H9 (cell line): ENCODE results near the gene DCUN1D4. TPM values are rescaled to one million over a fixed set of nuclear protein-coding genes. Genes with fewer than 3 reads are reported as not detected.

Source experiments
- DNase-seq: peaks from one replicate; pipeline ENCODE4 v3.0.0-alpha.2; 2017
- H2AFZ ChIP-seq: one replicate; pipeline ENCODE4 v1.6.1; 2013; ENCODE audit warnings: mild to moderate bottlenecking, low read length, control low read depth, moderate library complexity
- H2AK5ac ChIP-seq: 2 replicates; pipeline ENCODE4 v1.6.1; 2013; ENCODE audit warnings: low read length, control low read depth, mixed read lengths; ENCODE audit not compliant: insufficient read length
- H2BK120ac ChIP-seq: one replicate; pipeline ENCODE4 v1.6.1; 2013; ENCODE audit warnings: low read depth, mild to moderate bottlenecking, low read length, control low read depth, inconsistent platforms; ENCODE audit not compliant: poor library complexity, severe bottlenecking
- H2BK12ac ChIP-seq: 2 replicates; pipeline ENCODE4 v1.6.1; 2013; ENCODE audit warnings: low read length, control low read depth, mixed read lengths, low read depth; ENCODE audit not compliant: insufficient read length
- H2BK15ac ChIP-seq: 2 replicates; pipeline ENCODE4 v1.6.1; 2013; ENCODE audit warnings: low read depth, low read length, control low read depth
- H2BK20ac ChIP-seq: one replicate; pipeline ENCODE4 v1.6.1; 2013; ENCODE audit warnings: low read depth, mild to moderate bottlenecking, low read length, control low read depth, inconsistent platforms; ENCODE audit not compliant: poor library complexity, severe bottlenecking
- H2BK5ac ChIP-seq: 2 replicates; pipeline ENCODE4 v1.6.1; 2013; ENCODE audit warnings: low read length, control low read depth, mixed read lengths; ENCODE audit not compliant: insufficient read length
- H3K14ac ChIP-seq: 2 replicates; pipeline ENCODE4 v1.6.1; 2013; ENCODE audit warnings: low read length, control low read depth; ENCODE audit not compliant: insufficient read depth
- H3K18ac ChIP-seq: 2 replicates; pipeline ENCODE4 v1.6.1; 2013; ENCODE audit warnings: low read depth, mild to moderate bottlenecking, mixed read lengths, low read length, control low read depth; ENCODE audit not compliant: insufficient read length
- H3K23ac ChIP-seq: 2 replicates; pipeline ENCODE4 v1.6.1; 2013; ENCODE audit warnings: low read length, control low read depth, mixed read lengths, low read depth; ENCODE audit not compliant: insufficient read length
- H3K23me2 ChIP-seq: 2 replicates; pipeline ENCODE4 v1.6.1; 2013; ENCODE audit warnings: low read depth, mild to moderate bottlenecking, mixed read lengths, low read length, control low read depth; ENCODE audit not compliant: insufficient read length, poor library complexity, severe bottlenecking
- H3K27ac ChIP-seq: 2 replicates; pipeline ENCODE4 v1.5.1; 2013; ENCODE audit warnings: low read length, control low read depth, mixed read lengths, low read depth; ENCODE audit not compliant: insufficient read length
- H3K27me3 ChIP-seq: 2 replicates; pipeline ENCODE4 v1.6.1; 2013; ENCODE audit warnings: low read length, control low read depth, inconsistent platforms; ENCODE audit not compliant: insufficient read depth
- H3K4ac ChIP-seq: 2 replicates; pipeline ENCODE4 v1.6.1; 2013; ENCODE audit warnings: low read depth, mild to moderate bottlenecking, control low read depth, inconsistent platforms, low read length, moderate library complexity
- H3K4me1 ChIP-seq: 2 replicates; pipeline ENCODE4 v1.6.1; 2013; ENCODE audit warnings: low read length, control low read depth, inconsistent platforms; ENCODE audit not compliant: insufficient read depth
- H3K4me2 ChIP-seq: 2 replicates; pipeline ENCODE4 v1.6.1; 2013; ENCODE audit warnings: low read length, control low read depth, mixed read lengths; ENCODE audit not compliant: insufficient read length, insufficient read depth
- H3K56ac ChIP-seq: 2 replicates; pipeline ENCODE4 v1.6.1; 2013; ENCODE audit warnings: low read depth, mild to moderate bottlenecking, mixed read lengths, low read length, control low read depth; ENCODE audit not compliant: insufficient read length
- H3K79me1 ChIP-seq: 2 replicates; pipeline ENCODE4 v1.6.1; 2013; ENCODE audit warnings: low read depth, mild to moderate bottlenecking, moderate library complexity, low read length, control low read depth, inconsistent platforms; ENCODE audit not compliant: insufficient read depth, poor library complexity, severe bottlenecking
- H3K79me2 ChIP-seq: 2 replicates; pipeline ENCODE4 v1.6.1; 2013; ENCODE audit warnings: low read length, control low read depth, inconsistent platforms; ENCODE audit not compliant: insufficient read depth
- H3K9ac ChIP-seq: 2 replicates; pipeline ENCODE4 v1.6.1; 2013; ENCODE audit warnings: low read length, control low read depth, mixed read lengths; ENCODE audit not compliant: insufficient read length; ENCODE audit errors: extremely low read depth
- H3K9me3 ChIP-seq: one replicate; pipeline ENCODE4 v1.6.1; 2013; ENCODE audit warnings: low read depth, low read length, inconsistent platforms; ENCODE audit not compliant: control insufficient read depth
- H3T11ph ChIP-seq: one replicate; pipeline ENCODE4 v1.6.1; 2013; ENCODE audit warnings: mild to moderate bottlenecking, low read length, control low read depth, inconsistent platforms
- H4K20me1 ChIP-seq: one replicate; pipeline ENCODE4 v1.6.1; 2013; ENCODE audit not compliant: control insufficient read depth, insufficient read length, insufficient read depth
- H4K5ac ChIP-seq: 2 replicates; pipeline ENCODE4 v1.6.1; 2013; ENCODE audit warnings: low read depth, mild to moderate bottlenecking, mixed read lengths, low read length, control low read depth; ENCODE audit not compliant: insufficient read length
- H4K8ac ChIP-seq: replicated peaks from 2 replicates; pipeline ENCODE4 v1.6.1; 2013; ENCODE audit warnings: low read length, control low read depth, mixed read lengths, low read depth; ENCODE audit not compliant: insufficient read length
- H4K91ac ChIP-seq: 2 replicates; pipeline ENCODE4 v1.6.1; 2013; ENCODE audit warnings: low read depth, mild to moderate bottlenecking, moderate library complexity, mixed read lengths, low read length, control low read depth; ENCODE audit not compliant: insufficient read length
- H3K27ac Mint-ChIP-seq, 3 experiments: 2 replicates in 2 of 3; 3 replicates in 1 of 3; pipeline ENCODE4 v1.8.0; 2020 to 2021; ENCODE audit warnings: mixed read lengths in 3 of 3, mild to moderate bottlenecking in 1 of 3, moderate library complexity in 1 of 3
- H3K27me3 Mint-ChIP-seq: 2 replicates; pipeline ENCODE4 v1.8.0; 2021; ENCODE audit warnings: low read depth, mild to moderate bottlenecking, moderate library complexity, mixed read lengths
- H3K36me3 Mint-ChIP-seq, 3 experiments: 2 replicates in 2 of 3; 3 replicates in 1 of 3; pipeline ENCODE4 v1.8.0; 2020 to 2021; ENCODE audit warnings: low read depth in 3 of 3, mixed read lengths in 3 of 3; ENCODE audit not compliant: insufficient read depth in 1 of 3
- H3K4me1 Mint-ChIP-seq, 2 experiments: 2 replicates each; pipeline ENCODE4 v1.8.0; 2020; ENCODE audit warnings: mixed read lengths in 2 of 2
- H3K4me3 Mint-ChIP-seq, 2 experiments: 2 replicates in 1 of 2; 3 replicates in 1 of 2; pipeline ENCODE4 v1.8.0; 2020 to 2021; ENCODE audit warnings: mild to moderate bottlenecking in 2 of 2, mixed read lengths in 2 of 2, moderate library complexity in 1 of 2
- H3K9me3 Mint-ChIP-seq, 2 experiments: 2 replicates in 1 of 2; 3 replicates in 1 of 2; pipeline ENCODE4 v1.8.0; 2020; ENCODE audit warnings: mild to moderate bottlenecking in 2 of 2, mixed read lengths in 2 of 2, moderate library complexity in 1 of 2
- CTCF ChIP-seq: fragments of 200-600 bp; sonication (generic); conservative IDR thresholded peaks from 3 replicates; pipeline ENCODE4 v1.8.0; 2021; ENCODE audit warnings: antibody characterized with exemption, mild to moderate bottlenecking
- WGBS: extraction: QIAGEN DNeasy Blood & Tissue Kit; methylation state at CpG from one replicate; pipeline ENCODE4 v1.1.7; 2013; ENCODE audit warnings: missing lambda C conversion rate, low lambda C conversion rate, mixed read lengths; ENCODE audit not compliant: insufficient read length; ENCODE audit errors: extremely low coverage; 5-methylcytosine and 5-hydroxymethylcytosine counted together
- total RNA-seq: library from RNA; stranded (reverse); gene quantifications from 2 replicates; pipeline ENCODE4 v1.2.1, GENCODE V29; 2021

DCUN1D4 gene
- total RNA-seq, 1 experiment from 2014 or later: 46.7 TPM

- Mint-ChIP-seq H3K27me3 (no peaks in the 10 kb centered on the region), H3K9me3 (no peaks in the 10 kb centered on the region; a peak in 1 of 5 replicates), H3K4me1 (peaks cover 6 to 8% of the 10 kb centered on the region in 2 experiments; a peak in 2 of 4 replicates), H3K4me3 (no peak overlapping the region), H3K27ac (peak overlapping the region in 2 of 3 experiments; percentile 86 to 95; a peak in 3 of 7 replicates), H3K36me3 (peaks cover 15 to 38% (median 31%) of the 10 kb centered on the region in 3 experiments)
- no peaks in the 10 kb centered on the region for H3K79me2 ChIP-seq
- H4K8ac ChIP-seq: no peak overlapping the region
- H3K27ac ChIP-seq: no peak overlapping the region
- peak; percentile 77 for DNase-seq
- peak; percentile 85 for TF ChIP-seq CTCF
- H2BK20ac ChIP-seq: no peak overlapping the region
- H3K56ac ChIP-seq: no peak overlapping the region
- H4K20me1 ChIP-seq: no peaks in the 10 kb centered on the region
- H3K23ac ChIP-seq: no peak overlapping the region
- no peak overlapping the region for H3K18ac ChIP-seq
- H4K5ac ChIP-seq: no peak overlapping the region
- no peak overlapping the region for H2BK5ac ChIP-seq
- H3K14ac ChIP-seq: no peak overlapping the region
- no peak overlapping the region for H2BK15ac ChIP-seq
- H3K27me3 ChIP-seq: no peaks in the 10 kb centered on the region
- H2AK5ac ChIP-seq: no peak overlapping the region
- H2BK12ac ChIP-seq: no peak overlapping the region
- no peak overlapping the region for H4K91ac ChIP-seq
- H3K9me3 ChIP-seq: no peaks in the 10 kb centered on the region
- H2BK120ac ChIP-seq: no peak overlapping the region
- H3K4me1 ChIP-seq: no peaks in the 10 kb centered on the region
- H3T11ph ChIP-seq: no peak overlapping the region
- no peak overlapping the region for H3K4ac ChIP-seq
- no peaks in the 10 kb centered on the region for H3K79me1 ChIP-seq
- H3K4me2 ChIP-seq: no peak overlapping the region
- no peak overlapping the region for H3K9ac ChIP-seq
- WGBS: no CpG with 5 or more reads among the region's 2 CpGs
- H2AFZ ChIP-seq: no peak overlapping the region
- no peaks in the 10 kb centered on the region for H3K23me2 ChIP-seq
Measured at GRCh38 chr4:51895816-51896408, 53.0 kb downstream of the DCUN1D4 start.
